Subcutaneous adipose tissue (tissue), 4 donors: ENCODE data around the gene HEPHL1. TPM values are rescaled to one million over a fixed set of nuclear protein-coding genes. Genes with fewer than 3 reads are reported as not detected.

ENCODE experiments used
- CTCF ChIP-seq: fragments of 450-650 bp; IDR thresholded peaks from one replicate; pipeline ENCODE4 v1.5.1; 2016; ENCODE audit warnings: low read depth, mild to moderate bottlenecking, control low read depth, antibody characterized with exemption, moderate library complexity
- total RNA-seq, 4 donors: library from RNA; depleted of rRNA; stranded (reverse); fragments of >200 nt; gene quantifications; one replicate each; pipeline ENCODE4 v1.1.0, GENCODE V29; 2016

The HEPHL1 gene
- total RNA-seq, 4 donors from 2014 or later, result not detected

GRCh38 chr11:94131047-94131717, 110.0 kb downstream of the HEPHL1 start:
- TF ChIP-seq CTCF, result no peak

DNA sequence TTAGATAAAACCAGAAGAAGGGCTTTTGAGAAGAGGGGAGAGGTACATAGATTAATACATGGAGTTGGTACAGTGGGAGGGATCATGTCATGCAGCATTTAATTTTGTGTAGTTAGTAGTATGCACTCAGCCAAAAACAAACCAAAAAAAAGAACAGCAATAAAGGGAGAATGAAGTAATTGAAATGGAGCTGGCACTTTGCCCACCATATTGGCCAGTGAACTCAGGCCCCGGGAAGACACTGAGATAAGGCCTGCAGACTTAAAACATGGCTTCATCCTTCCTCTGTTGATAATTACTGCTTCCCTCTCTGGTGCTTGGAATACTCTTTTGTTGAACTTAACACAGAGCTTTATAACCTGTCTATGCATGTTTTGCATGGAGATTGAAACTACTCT, 110.6 kb downstream of the HEPHL1 start:
- no peak for TF ChIP-seq CTCF

GRCh38 chr11:94132152-94132558, 111.0 kb downstream of the HEPHL1 start:
- TF ChIP-seq CTCF, result no peak

DNA sequence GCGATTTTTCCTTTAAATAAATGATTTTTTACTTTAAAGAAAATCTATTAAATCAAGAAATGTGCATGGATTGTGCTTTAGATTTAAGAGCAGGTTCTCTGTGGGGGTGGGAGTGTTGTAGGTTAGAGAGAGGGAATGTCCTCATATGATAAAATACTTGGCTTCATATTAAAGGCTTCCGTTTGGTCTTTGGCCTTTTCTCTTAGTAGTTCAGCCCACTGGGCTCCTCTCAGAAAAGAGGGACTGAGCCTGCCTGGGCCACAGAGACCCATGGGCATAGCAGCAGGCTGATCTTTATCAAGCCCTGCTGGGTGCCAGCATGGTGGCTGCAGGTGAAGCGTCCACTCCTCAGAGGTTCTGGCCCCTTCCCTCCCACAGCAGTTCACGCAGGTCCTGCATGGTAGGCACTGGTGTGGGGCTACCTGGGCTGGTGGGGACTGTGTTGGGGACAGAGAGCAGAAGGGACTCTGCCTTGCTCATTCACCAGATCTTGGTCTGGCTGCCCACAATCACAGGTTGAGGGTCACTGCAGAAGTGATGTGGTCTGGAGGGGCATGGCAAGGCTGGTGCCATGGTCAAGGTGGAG, 111.8 kb downstream of the HEPHL1 start:
- no peak for TF ChIP-seq CTCF

DNA sequence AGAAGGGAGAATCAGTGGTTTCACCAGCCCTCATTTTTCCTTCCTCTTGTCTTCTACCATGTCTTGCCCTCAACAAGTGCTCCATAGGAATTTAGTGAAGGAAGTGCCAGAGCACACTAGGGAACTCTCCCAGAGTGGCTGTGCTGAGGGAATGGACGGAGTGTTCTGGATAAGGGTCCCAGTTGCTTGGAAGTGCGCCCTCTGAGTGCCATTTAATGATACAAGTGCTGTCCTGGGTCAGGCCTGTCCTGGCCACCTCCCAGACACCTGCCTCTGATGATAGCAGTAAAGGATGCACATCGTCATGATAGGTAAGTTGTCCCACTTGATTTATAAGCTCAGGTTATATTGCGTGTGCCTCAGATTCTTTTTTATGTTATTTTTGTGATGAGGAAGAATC, 112.6 kb downstream of the HEPHL1 start:
- TF ChIP-seq CTCF, result no peak

DNA sequence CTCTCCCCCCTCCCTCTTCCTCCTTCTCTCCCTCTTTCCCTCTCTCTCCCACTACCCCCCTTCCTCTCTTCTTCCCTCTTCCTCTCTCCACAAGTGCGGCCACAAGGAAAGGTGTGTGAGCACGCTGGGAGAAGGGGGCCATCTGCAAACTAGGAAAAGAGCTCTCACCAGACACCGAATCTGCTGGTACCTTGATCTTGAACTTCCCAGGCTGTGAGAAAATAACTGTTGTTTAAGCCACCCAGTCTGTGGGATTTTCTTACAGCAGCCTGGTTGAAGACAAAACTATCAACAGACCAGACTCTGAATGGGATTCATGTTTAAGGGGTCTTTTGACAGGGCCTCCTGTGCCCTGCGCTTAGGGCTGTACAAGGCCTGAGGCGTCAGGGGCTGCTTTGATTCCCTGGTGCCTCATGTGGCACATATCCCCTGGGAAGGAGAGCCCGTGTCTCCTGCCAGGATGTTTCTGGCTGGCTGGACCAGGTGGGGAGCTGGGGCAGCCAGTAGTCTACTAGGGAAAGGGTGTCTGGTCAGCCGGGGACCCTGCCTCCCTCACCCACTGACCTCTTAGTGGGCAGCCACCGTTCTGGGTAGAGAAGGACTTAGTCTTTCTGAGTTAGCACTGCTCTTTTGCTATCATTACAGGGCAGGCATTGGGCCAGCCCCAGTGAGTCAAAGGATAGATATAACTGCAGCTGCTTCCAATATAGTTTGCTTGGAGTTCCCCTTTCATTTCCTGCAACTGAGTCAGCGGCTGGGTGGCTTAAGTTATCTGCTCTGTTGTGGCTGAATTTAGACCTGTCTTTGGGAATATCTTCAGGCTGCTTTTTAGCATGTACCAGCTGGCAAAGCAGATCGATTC, 113.7 kb downstream of the HEPHL1 start:
- no peak for TF ChIP-seq CTCF

- TF ChIP-seq CTCF, result no peak
Observed at GRCh38 chr11:94139416-94139815, 118.3 kb downstream of the HEPHL1 start.
